ENCODE results near the gene C16orf54. TPM values are rescaled to one million over a fixed set of nuclear protein-coding genes. Genes with fewer than 3 reads are reported as not detected.

C16orf54 gene
- total RNA-seq, 1 experiment from 2014 or later, result 0.15 TPM

GRCh38 chr16:29760567-29761279 lies 14.9 kb upstream of the C16orf54 start:
- intact Hi-C loops (cut with micrococcal nuclease), result no loop called here
- RAD21 ChIA-PET (ENCODE audit: low non-redundant PET in 1 of 2, low total read pairs in 2 of 2, uncharacterized antibody in 2 of 2, unreplicated experiment in 2 of 2), result no interaction called here
- DNase-seq (ENCODE audit: low read depth, low spot score) (no peak), ATAC-seq (no peak)
- H3K27me3 ChIP-seq (ENCODE audit: insufficient read depth, low read length), result no peaks in the 10 kb centered on the region
- TF ChIP-seq JUND (IDR thresholded peaks at IDR 0.05) (no peak), MAX (IDR thresholded peaks at IDR 0.05) (no peak), EZH2 (IDR thresholded peaks at IDR 0.05) (no peak), CTCF (IDR thresholded peaks at IDR 0.05 in 2 of 3, conservative IDR thresholded peaks at IDR 0.05 in 1 of 3; ENCODE audit: borderline replicate concordance in 1 of 3, insufficient read depth in 1 of 3, low read depth in 2 of 3, low read length in 2 of 3) (no peak), REST (IDR thresholded peaks at IDR 0.05; ENCODE audit: low read depth) (no peak), SP1 (IDR thresholded peaks at IDR 0.05; ENCODE audit: low read depth) (no peak), ZFX (IDR thresholded peaks at IDR 0.05) (no peak), POLR2AphosphoS5 (IDR thresholded peaks at IDR 0.05; ENCODE audit: low read depth, low read length) (no peak), CEBPB (IDR thresholded peaks at IDR 0.05; ENCODE audit: low read depth) (no peak), POLR2A (IDR thresholded peaks at IDR 0.05; ENCODE audit: borderline replicate concordance, extremely low read depth, insufficient read depth, insufficient read length) (no peak), EGR1 (IDR thresholded peaks at IDR 0.05; ENCODE audit: low read depth) (no peak), YY1 (IDR thresholded peaks at IDR 0.05; ENCODE audit: extremely low read depth, insufficient replicate concordance, low read depth, low read length) (no peak), ZBTB33 (IDR thresholded peaks at IDR 0.05; ENCODE audit: extremely low read depth, insufficient replicate concordance, low read length) (no peak)
- H2AFZ ChIP-seq (ENCODE audit: low read depth, low read length, poor library complexity, severe bottlenecking), result no peak overlapping the region
- CTCF ChIA-PET, result no interaction called here
- no peak overlapping the region for H3K27ac ChIP-seq (ENCODE audit: low read depth, low read length)
- H3K36me3 ChIP-seq (ENCODE audit: control insufficient read depth in 1 of 2, insufficient read depth in 2 of 2, low read length in 2 of 2), result no peaks in the 10 kb centered on the region
- no peak overlapping the region for H3K4me3 ChIP-seq (replicated peaks in 1 of 2; ENCODE audit: low read depth in 1 of 2, low read length in 2 of 2)
- no peak overlapping the region for H3K4me2 ChIP-seq (ENCODE audit: low read length)
- BruUV-seq (replicated peaks), result no TSS peak
- POLR2A ChIA-PET, result no interaction called here
- H3K79me2 ChIP-seq (ENCODE audit: insufficient read depth, low read length), result no peaks in the 10 kb centered on the region
- peaks cover 14 to 17% of the 10 kb centered on the region in 2 experiments for H3K4me1 ChIP-seq (ENCODE audit: control insufficient read depth in 1 of 2, insufficient read depth in 2 of 2, low read length in 2 of 2)
- no peak overlapping the region for H3K9ac ChIP-seq (ENCODE audit: low read length)
- no peaks in the 10 kb centered on the region for H3K9me3 ChIP-seq (ENCODE audit: control insufficient read depth in 1 of 2, insufficient read depth in 1 of 2, low read depth in 1 of 2, low read length in 2 of 2)
- H4K20me1 ChIP-seq (ENCODE audit: insufficient read depth), result no peaks in the 10 kb centered on the region
- no peaks in the 10 kb centered on the region for H3K9me2 ChIP-seq (ENCODE audit: insufficient read depth)
